Measurements from ENCODE around the gene C2orf69.
A peak's percentile ranks its signal among the peaks of the same experiment; 100 is the strongest.
"Not testable (repeated sequence)": the region's sequence is repeated elsewhere in the genome, so short reads cannot be mapped to it uniquely, and the experiment has no call there.

Gene C2orf69

DNA sequence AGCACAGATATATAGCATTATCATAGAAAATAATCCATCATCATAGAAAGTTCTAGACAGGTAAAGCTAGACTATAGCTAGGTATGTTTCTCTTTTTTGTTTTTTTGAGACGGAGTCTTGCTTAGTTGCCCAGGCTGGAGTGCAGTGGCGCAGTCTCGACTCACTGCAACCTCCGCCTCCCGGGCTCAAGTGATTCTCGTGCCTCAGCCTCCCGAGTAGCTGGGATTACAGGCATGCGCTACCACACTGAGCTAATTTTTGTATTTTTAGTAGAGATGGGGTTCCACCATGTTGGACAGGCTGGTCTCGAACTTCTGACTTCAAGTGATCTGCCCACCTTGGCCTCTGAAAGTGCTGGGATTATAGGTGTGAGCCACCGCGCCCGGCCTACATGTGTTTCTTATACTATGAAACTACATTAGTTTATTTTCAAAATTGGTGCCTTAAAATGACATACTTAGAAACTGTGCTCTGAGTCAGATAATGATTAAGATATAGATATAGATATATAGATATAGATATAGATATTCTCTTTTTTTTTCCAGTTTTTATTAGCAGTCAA is 1.5 kb downstream of the C2orf69 start:
- DNase-seq (ENCODE audit: insufficient read length, low spot score); FAIRE-seq: not testable (repeated sequence)

DNA sequence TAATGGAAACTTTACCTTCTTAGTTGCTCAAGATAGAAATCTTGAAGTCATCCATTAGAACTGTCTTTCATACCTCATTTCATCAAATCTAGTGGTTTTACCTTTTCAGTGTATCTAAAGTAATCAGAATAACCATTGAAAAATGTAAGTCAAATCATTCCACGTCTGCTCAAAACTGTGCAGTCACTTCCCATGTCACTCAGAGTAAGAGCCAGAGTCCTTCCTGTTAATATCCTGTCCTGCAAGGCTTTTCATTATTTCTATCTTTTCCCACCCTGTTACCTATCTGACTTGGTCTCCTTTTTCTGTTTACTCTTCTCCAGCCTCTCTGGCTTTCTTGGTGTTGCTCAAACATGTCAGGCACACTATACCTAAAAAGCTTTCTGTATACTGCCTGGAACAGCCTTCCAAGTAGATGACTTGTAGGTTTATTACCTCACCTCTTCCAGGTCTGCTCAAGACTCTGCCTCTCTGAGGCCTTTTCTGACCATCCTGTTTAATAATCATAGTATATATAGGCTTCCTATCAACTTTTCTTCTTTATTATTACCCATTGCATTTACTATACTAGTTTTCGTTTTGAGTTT is 3.4 kb downstream of the C2orf69 start:
- DNase-seq (ENCODE audit: insufficient read length, low spot score) (no peak), FAIRE-seq (no peak)

DNA sequence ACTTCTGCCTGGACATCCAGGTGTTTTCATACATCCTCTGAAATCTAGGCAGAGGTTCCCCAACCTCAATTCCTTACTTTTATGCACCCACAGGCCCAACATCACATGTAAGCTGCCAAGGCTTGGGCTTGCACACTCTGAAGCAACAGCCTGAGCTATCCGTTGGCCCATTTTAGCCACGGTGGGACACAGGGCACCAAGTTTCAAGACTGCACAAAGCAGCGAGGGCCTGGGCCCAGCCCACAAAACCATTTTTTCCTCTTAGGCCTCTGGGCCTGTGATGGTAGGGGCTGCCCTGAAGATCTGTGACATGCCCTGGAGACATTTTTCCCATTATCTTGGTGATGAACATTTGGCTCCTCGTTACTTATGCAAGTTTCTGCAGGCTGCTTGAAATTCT is 5.9 kb downstream of the C2orf69 start:
- no peak for FAIRE-seq
- DNase-seq (ENCODE audit: insufficient read length, low spot score) = no peak

DNA sequence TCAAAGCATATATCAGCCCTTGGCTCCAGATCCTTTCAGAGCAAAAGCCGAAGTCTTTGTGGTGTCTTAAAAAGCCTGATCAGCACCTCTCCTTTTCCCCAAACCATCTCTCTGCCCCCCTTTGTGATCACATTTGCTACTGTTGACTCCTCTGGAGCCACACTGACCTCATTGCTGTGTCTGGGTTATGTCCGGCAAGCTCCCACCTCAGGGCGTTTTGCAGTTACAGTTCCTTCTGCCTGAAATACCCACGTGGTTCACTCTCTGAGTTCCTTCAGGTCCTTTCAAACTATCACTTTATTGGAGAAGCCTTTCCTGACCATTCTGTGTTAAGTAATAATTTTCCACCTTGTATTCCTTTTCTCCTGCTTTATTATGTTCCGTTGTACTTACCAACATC is 11.8 kb downstream of the C2orf69 start:
- DNase-seq (ENCODE audit: insufficient read length, low spot score) = no peak
- FAIRE-seq = no peak

DNA sequence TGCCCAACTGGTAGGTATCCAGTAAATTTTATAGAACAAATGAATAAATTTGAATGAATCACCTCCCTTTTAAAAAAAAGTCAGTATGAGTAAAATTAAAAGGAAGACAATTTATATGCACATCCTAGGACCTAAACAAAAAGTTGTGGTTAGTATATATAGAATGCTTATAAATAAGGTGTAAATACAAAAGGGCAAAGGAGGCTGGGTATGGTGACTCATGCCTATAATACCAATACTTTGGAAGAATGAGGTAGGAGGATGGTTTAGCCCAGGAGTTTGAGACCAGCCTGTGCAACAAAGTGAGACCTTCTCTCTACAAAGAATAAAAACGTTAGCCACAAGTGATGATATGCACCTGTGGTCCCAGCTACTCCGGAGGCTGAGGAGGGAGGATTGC is 12.8 kb downstream of the C2orf69 start:
- DNase-seq (ENCODE audit: insufficient read length, low spot score) (no peak), FAIRE-seq (no peak)

DNA sequence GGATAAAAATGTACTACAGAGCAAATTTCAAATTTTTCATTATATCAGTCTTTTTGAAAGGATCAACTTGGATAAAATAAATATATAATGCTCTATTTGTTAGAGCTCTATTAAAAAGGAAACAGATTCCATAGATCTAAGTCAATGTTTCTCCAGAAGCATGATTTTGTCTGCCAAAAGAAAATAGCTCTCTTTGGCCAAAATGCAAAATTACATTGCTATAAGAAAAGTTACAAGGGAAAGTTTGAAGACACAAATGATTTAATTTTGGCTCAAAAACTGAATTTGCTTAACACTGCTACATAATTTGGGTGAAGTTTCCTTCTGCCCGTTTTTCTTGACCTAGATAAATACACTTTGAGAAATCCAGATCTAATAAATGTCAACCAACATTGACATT is 15.7 kb downstream of the C2orf69 start:
- DNase-seq (ENCODE audit: insufficient read length, low spot score) (no peak), FAIRE-seq (no peak)

DNA sequence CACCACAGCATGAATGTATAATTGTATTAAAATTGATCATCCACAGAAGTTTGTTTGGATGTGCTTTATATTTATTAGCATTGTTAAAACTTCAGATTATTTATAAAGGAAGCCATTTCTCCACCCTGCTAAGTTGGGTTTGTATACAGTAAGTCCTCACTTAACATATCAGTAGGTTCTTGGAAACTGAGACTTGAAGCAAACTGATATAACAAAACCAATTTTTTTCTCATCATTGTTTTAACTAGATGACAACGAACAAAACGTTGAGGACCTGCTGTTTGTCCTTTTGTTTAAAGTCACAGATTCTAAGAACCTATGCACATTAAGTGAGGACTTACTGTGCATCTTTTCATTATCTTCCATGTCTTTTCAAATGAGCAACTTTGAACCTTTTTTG is 17.1 kb downstream of the C2orf69 start:
- FAIRE-seq (no peak), DNase-seq (ENCODE audit: insufficient read length, low spot score) (no peak)

DNA sequence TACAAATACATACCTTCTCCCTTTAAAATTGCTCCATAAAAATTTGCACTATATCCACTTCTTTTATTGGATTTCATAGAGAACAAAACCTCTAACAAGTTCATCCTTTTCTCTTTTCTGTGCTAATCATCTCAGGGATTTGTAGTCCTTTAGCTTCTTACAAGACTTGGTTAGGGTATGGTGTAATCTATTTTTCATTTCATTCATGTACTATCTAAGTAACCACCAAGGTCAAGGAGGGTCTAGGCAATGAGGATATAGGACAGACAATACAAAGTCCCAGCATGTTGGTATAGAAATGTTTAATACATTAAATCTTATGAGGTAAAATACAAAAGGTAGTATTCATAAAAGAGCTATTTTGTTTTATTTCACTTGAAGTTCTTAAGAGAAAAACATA is 17.5 kb downstream of the C2orf69 start:
- DNase-seq (ENCODE audit: insufficient read length, low spot score) (no peak), FAIRE-seq (no peak)

DNA sequence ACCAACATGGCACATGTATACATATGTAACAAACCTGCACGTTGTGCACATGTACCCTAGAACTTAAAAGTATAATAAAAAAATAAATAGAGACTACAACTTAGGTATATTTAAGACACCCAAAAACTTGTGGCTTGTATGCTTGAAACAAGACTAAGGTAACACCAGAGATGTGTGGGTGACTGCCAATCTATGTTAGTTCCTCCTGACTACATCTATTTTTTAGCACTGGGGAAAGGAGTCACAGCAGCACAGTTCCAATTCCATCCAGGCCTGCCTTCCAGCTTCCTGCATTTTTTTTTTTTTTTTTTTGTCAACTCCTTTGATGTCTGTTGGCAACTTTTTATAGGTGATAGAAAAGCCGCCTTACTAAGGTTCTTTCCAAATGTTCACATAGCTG is 18.2 kb downstream of the C2orf69 start:
- no peak for FAIRE-seq

DNA sequence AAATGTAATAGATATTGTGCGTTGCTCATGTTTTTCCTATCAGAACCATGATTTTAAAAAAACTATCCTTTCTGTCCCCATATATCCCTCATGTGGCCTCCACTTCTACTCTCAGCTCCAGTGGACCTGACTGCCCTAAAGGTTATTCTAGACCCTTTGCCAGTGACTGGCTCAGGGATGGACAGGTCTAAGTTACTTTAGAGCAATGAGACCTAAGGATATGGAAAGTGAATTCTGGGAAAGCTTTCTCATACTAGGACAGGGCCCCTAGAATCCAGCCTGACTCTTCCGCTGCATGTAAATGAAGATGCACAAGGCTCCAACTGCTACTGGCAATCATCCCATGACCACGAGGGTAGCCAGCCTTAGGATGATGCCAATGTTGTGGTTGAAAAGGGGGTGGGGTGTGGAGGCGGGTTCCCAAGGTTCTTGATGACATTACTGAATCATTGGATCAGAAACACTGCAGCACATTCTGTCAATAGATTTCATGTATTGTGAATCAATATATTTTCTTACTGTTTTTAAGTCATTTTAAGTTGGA is 21.3 kb downstream of the C2orf69 start:
- no peak for DNase-seq (ENCODE audit: insufficient read length, low spot score)
- FAIRE-seq = peak; percentile 71

More for the DNA sequence above, 18.2 kb downstream of the C2orf69 start:
- DNase-seq (ENCODE audit: insufficient read length, low spot score) = no peak

DNA sequence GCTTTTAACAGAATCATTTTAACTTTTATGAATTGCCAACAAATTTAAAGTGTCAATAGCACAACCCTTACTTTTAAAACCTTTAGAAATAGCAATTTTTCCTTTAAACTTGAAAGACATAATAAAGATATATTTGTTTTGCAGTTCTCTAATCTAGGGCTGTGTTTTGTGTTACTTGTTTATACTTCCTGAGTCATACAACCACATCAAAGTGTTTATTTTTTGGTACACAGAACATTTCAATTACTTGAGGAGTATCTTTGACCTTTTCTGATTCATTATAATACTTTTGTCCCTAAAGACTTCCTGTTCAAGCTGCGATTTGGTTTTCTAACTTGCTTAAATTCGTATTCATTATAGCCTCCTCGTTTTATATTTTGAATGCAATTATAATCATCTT is 22.4 kb downstream of the C2orf69 start:
- no peak for FAIRE-seq
- no peak for DNase-seq (ENCODE audit: insufficient read length, low spot score)

DNA sequence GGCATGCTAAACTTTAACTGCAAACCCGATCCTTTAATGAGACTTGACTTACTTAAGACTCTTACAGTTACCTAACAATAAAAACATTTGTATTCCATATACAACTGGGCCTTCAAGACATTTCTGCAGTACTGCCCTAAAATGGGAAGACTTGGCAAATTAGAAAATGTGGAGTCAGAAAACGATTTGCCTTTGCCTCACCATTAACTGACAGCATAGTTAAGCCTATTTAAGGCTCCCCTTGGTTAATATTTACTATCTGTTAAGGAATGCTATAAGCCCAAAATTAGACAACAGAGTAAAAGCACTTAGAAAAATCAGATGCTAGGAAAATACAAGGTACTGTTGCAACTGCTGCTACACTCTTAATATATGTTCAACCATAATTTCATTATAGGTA is 25.5 kb downstream of the C2orf69 start:
- FAIRE-seq (no peak), DNase-seq (ENCODE audit: insufficient read length, low spot score) (no peak)

DNA sequence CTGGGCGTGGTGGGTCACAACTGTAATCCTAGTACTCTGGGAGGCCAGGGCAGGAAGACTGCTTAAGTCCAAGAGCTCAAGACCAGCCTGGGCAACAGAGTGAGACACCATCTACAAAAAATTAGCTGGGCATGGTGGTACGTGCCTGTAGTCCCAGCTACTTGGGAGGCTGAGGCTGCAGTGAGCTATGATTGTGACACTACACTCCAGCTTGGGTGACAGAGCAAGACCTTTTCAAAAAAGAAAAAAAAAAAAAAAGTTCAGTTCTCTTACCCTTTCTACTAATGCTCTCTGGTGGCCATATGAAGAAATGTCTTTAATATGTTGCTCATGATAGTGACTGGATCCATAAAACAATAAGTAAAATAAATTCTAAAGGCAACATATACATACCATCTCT is 29.3 kb downstream of the C2orf69 start:
- DNase-seq (ENCODE audit: insufficient read length, low spot score) = no peak
- FAIRE-seq = no peak

DNA sequence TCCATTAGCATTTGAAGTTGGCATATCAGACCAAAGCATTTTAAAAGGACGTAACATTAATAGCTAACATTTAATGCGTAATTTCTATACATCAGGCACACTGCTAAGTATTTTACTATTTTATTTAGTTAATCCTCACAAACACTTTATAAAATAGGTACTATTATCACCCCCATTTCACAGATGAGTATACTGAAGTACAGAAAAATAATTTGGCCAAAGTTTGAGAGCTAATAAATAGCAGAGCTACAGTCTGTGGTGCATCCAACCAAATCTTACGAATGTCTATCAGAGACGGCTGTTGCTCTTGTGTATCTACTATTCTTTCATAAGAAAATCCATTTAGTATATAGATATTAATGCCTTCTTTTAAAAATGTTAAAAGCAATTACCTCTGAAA is 32.3 kb downstream of the C2orf69 start:
- FAIRE-seq (no peak), DNase-seq (ENCODE audit: insufficient read length, low spot score) (no peak)

DNA sequence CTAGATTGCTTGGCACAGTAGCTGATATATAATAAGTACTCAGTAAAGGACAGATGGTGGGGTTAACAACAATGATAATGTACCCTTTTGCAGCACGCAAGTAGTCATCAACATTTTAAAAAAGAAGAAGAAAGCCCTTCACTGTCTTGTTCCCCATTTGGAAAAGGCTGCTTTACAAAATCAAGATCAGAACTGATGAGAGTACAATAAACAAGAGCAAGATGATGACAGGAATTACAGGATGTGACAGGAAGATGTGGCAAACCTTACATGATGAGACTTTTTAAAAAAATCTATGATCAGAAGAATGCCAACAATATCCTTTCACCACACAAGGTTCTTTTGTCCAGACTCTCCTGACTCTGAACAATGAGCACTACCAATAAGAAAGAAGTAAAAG is 35.1 kb downstream of the C2orf69 start:
- DNase-seq (ENCODE audit: insufficient read length, low spot score) (no peak), FAIRE-seq (no peak)

DNA sequence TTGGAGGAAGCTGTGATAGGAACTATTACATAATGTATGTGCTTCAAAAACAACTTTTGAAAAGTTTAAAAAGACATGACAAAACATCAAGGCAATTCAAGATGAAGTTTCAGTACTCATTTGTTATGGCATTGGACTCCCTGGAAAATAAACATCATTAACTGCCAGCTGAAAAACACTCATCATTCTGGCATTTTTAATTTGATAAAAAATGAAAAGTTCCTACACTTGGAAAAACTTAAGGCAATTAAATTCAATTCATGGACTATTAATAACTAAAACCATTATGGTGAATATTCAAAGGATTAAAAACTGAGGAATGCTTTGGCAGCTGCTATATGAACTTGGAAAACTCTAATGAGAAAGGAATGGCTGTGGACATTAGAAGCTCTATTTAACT is 35.7 kb downstream of the C2orf69 start:
- FAIRE-seq (no peak), DNase-seq (ENCODE audit: insufficient read length, low spot score) (no peak)

DNA sequence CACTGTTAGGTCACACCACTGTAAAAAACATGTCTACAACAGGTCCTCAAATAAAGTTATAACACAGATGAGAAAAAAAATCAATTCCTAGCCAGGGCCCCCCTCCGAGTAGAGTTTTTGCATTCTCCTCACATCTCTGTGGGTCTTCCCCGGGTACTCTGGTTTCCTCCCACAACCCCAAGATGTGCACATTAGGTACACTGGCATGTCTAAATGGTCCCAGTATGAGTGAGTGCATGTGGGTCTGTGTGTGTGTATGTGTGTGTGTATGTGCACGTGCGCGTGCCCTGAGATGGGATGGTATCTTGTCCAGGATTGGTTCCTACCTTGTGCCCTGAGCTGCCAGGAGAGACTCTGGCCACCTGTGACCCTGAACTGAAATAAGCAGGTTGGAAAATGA is 39.3 kb downstream of the C2orf69 start:
- no peak for FAIRE-seq

DNA sequence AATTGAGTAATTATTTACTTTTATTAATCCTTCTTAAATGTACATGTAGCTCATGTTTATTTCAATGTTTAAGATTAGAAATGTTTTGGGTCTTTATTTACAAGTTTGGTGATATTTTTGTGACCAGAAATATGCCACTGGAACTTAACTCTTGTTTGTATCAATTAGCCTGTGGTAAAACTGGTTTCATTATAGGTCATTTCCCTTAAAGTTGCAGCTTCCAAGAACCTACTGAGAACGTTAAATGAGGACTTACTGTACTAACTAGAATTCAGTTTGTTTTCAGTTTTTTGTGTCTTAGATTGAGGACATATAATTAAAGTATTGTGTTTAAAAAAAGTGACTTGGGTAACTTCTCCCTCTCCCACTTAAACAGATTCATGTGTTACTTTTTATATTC is 39.9 kb downstream of the C2orf69 start:
- DNase-seq (ENCODE audit: insufficient read length, low spot score) (no peak), FAIRE-seq (no peak)

More for the DNA sequence above, 39.3 kb downstream of the C2orf69 start:
- DNase-seq (ENCODE audit: insufficient read length, low spot score) = no peak

DNA sequence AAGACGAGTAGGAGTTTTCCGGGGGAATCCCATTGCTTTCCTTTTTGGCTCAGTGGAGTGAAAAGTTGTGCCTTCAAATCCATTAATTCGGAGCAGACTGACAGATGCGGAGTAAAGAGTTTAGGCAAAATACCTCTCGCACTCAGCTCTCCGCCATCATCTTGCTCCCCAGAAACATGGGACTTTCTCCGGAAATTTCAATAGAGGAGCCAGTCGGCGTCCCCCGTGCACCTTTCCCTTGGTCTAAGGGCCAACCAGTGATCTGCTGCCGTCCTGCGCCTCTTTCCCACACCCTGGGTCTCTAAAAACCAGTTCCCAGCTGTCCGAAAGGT is 43.9 kb downstream of the C2orf69 start:
- no peak for FAIRE-seq
- no peak for DNase-seq (ENCODE audit: insufficient read length, low spot score)

DNA sequence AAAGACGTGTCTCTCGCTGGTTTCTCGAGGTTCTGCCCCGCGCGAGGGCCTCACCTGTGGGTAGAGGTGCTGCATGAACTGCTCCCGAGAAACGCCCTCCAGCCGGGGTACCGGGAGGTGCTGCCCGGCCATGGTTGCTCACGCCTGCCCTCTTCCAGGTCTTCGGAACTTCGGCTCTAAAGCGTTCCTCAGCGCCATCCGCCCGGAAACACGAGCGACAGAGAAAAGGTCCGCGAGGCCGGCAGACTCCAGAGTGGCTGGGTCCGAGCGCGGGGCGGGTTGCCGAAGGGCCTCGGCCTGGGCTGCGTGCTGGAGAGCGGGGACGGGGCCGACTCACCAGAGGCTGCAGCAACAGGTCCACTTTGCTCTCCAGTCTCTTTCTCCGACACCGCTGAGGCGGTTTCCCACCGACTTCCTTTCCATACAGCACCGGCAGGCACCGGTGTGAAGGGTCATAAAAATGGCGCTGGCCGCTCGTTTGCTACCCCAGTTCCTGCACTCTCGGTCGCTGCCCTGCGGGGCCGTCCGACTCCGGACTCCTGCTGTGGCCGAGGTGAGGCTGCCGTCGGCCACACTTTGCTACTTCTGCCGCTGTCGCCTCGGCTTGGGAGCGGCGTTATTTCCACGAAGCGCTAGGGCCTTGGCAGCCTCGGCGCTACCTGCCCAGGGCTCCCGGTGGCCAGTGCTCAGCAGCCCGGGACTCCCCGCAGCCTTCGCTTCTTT is 44.4 kb downstream of the C2orf69 start, which contains the start of the genes MAIP1 and TYW5:
Gene MAIP1, plus strand, starts transcription at position 244 of the 723 bp plus-strand sequence. Its CDS starts 217 bp downstream, at position 461.
Gene TYW5, minus strand, starts transcription at position 153 of the 723 bp plus-strand sequence. Its CDS starts 21 bp downstream, at position 132.
- DNase-seq (ENCODE audit: insufficient read length, low spot score) = peak; percentile 77

DNA sequence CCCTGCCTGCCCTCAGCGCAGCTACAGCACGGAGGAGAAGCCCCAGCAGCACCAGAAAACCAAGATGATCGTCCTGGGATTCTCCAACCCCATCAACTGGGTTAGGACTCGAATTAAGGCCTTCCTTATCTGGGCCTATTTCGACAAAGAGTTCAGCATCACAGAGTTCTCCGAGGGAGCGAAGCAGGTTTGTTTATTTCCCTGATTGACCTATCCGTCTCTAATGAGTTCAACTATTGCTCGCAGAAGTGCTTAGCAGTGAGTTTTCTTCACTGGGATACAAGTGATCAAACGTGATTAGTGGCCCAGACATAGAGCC is 44.9 kb downstream of the C2orf69 start:
- DNase-seq (ENCODE audit: insufficient read length, low spot score) (no peak), FAIRE-seq (peak; percentile 18)

More for the DNA sequence above, 44.4 kb downstream of the C2orf69 start, which contains the start of the genes MAIP1 and TYW5:
- FAIRE-seq = peak; percentile 89

DNA sequence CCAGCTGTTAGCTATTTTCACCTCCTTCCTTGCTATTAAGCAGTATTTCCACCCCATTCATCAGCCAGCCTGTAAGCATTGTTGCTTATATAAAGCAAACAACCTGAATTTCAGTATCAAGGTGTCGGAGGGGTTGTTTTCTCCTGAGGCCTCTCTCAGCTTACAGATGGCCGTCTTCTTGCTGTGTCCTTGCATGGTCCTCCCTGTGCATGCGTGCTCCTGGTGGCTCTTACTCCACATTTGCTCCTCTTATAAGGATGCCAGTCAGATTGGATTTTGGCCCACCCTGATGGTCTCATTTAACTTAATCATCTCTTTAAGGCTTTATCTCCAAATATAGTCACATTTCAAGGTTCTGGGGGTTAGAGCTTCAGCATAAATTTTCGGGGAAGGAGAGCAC is 46.9 kb downstream of the C2orf69 start:
- no peak for FAIRE-seq
- no peak for DNase-seq (ENCODE audit: insufficient read length, low spot score)
